Fibroblast of lung (primary cell): Measurements from ENCODE around the gene YIF1A. TPM values are rescaled to one million over a fixed set of nuclear protein-coding genes. Genes with fewer than 3 reads are reported as not detected.
A peak's percentile ranks its signal among the peaks of the same experiment; 100 is the strongest.

Experiments
- DNase-seq, 2 donors: peaks; one replicate each; pipeline versions ENCODE4 v3.0.0 to v3.0.0-alpha.2; 2010; ENCODE audit warnings: low read depth in 2 of 2
- H2AFZ ChIP-seq: 2 replicates; pipeline ENCODE4 v1.5.1; 2012; ENCODE audit warnings: low read length, control low read depth, inconsistent platforms
- H3K27ac ChIP-seq: 2 replicates; pipeline ENCODE4 v1.5.1; 2011; ENCODE audit warnings: low read length, control low read depth; ENCODE audit not compliant: insufficient read depth
- H3K27me3 ChIP-seq: 2 replicates; pipeline ENCODE4 v1.5.1; 2011; ENCODE audit warnings: mild to moderate bottlenecking, low read length; ENCODE audit not compliant: control insufficient read depth, insufficient read depth
- H3K36me3 ChIP-seq: 2 replicates; pipeline ENCODE4 v1.5.1; 2011; ENCODE audit warnings: low read length; ENCODE audit not compliant: control insufficient read depth, insufficient read depth
- H3K4me1 ChIP-seq: 2 replicates; pipeline ENCODE4 v1.5.1; 2011; ENCODE audit warnings: low read length; ENCODE audit not compliant: control insufficient read depth, insufficient read depth; ENCODE audit errors: extremely low read depth
- H3K4me2 ChIP-seq: 2 replicates; pipeline ENCODE4 v1.5.1; 2011; ENCODE audit warnings: low read length, control low read depth; ENCODE audit not compliant: insufficient read depth; ENCODE audit errors: extremely low read depth
- H3K4me3 ChIP-seq, 4 experiments: fragments of 200-600 bp in 1 of 4; sonication (generic) in 1 of 4; replicated peaks in 1 of 4; 2 replicates each; pipeline ENCODE4 v1.5.1; 2011 to 2016; ENCODE audit warnings: low read length in 4 of 4, low read depth in 3 of 4, mild to moderate bottlenecking in 3 of 4, control low read depth in 2 of 4, inconsistent platforms in 1 of 4, mixed read lengths in 1 of 4; ENCODE audit not compliant: insufficient read depth in 1 of 4; ENCODE audit errors: control extremely low read depth in 1 of 4
- H3K79me2 ChIP-seq: 2 replicates; pipeline ENCODE4 v1.5.1; 2012; ENCODE audit warnings: mild to moderate bottlenecking, low read length, inconsistent platforms; ENCODE audit not compliant: control insufficient read depth, insufficient read depth
- H3K9ac ChIP-seq: 2 replicates; pipeline ENCODE4 v1.5.1; 2011; ENCODE audit warnings: mild to moderate bottlenecking, low read length, control low read depth; ENCODE audit not compliant: insufficient read depth
- H3K9me3 ChIP-seq: 2 replicates; pipeline ENCODE4 v1.5.1; 2012; ENCODE audit warnings: low read depth, low read length; ENCODE audit not compliant: control insufficient read depth, insufficient read depth
- H4K20me1 ChIP-seq: 2 replicates; pipeline ENCODE4 v1.5.1; 2011; ENCODE audit warnings: low read length; ENCODE audit not compliant: control insufficient read depth, insufficient read depth; ENCODE audit errors: extremely low read depth
- CTCF ChIP-seq, 2 donors: IDR thresholded peaks in 1 of 2; conservative IDR thresholded peaks in 1 of 2; 1 replicate in 1 of 2; 2 replicates in 1 of 2; pipeline ENCODE4 v1.5.1; 2011 to 2012; ENCODE audit warnings: low read length in 2 of 2, control low read depth in 1 of 2, inconsistent platforms in 1 of 2, low read depth in 1 of 2, mild to moderate bottlenecking in 1 of 2
- EZH2 ChIP-seq: IDR thresholded peaks from 2 replicates; pipeline ENCODE4 v1.5.1; 2012; ENCODE audit warnings: low read length, control low read depth, mild to moderate bottlenecking; ENCODE audit errors: missing control alignments
- polyA minus RNA-seq: library from RNA; depleted of rRNA, polyadenylated mRNA; stranded (reverse); fragments of >200 nt; gene quantifications from 2 replicates; pipeline ENCODE4 v1.2.3, GENCODE V29; 2011; ENCODE audit warnings: low replicate concordance
- polyA plus RNA-seq, 2 donors: library from polyadenylated mRNA; depleted of rRNA in 1 of 2; stranded (reverse) in 1 of 2; unstranded in 1 of 2; fragments of >200 nt; gene quantifications; 2 replicates each; pipeline ENCODE4 v1.2.1, GENCODE V29; 2011 to 2012; ENCODE audit warnings: missing spikeins in 1 of 2
- total RNA-seq: library from RNA; depleted of rRNA; stranded (reverse); fragments of >200 nt; gene quantifications from 2 replicates; pipeline ENCODE4 v1.2.1, GENCODE V29; 2014

The YIF1A gene, protein sequence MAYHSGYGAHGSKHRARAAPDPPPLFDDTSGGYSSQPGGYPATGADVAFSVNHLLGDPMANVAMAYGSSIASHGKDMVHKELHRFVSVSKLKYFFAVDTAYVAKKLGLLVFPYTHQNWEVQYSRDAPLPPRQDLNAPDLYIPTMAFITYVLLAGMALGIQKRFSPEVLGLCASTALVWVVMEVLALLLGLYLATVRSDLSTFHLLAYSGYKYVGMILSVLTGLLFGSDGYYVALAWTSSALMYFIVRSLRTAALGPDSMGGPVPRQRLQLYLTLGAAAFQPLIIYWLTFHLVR
- total RNA-seq: 134 and 167 TPM in 2 replicates
- polyA plus RNA-seq: 160 and 161 TPM in 2 replicates
- 163 and 164 TPM in 2 replicates for polyA plus RNA-seq (2012)
- polyA minus RNA-seq: 269 and 272 TPM in 2 replicates

DNA sequence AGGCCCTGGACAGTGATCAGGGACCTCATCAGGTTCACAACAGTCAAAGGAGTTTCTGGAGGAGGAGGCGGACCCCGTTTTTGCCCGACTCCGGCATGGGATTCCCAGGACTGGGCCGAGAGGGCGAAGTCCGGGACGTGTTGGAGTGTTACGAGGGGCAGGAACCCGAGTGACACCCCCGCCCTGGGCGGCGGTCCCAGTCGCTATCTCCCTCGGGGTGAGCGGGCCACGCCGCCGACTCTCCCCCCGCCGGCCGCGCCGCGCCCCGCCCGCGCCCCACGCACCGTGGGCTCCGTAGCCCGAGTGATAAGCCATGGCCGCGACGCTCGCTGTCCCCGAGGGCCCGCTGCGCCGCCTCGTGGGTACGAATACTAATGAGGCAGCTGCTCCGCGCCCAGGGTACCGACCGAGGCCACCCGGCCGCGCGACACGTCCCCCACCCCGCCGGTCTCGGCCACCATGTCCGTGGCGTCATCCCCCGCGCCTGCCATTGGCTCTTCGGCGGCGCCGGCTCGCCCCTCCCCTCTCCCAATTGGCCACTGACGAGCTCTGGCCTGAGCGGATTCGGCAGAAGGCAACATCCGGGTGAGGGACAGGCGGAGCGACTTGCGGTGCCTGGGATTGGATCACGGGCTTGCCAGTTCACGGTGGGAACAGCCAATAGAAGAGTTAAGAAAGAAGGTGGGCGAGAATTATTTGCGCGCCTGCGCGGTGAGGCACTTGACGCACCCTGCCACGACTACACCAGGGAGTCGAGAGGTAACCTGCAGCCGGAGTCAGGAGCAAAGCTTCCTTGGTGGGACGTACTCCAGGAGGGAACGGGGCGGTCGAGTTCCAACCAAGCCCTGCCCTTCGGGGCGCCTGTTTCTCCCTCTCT is at the start of gene YIF1A:
YIF1A (minus strand) TSS at position 473 of the 877 bp plus-strand sequence; CDS start at position 315, 158 bp downstream.
- DNase-seq: peak; percentile 99 to 100
- H3K27ac ChIP-seq: peak within 1 kb of the TSS; percentile 95
- peaks cover 25% of the 10 kb centered on the region for H3K79me2 ChIP-seq
- TF ChIP-seq CTCF (conservative IDR thresholded peaks at IDR 0.05 in 1 of 2, IDR thresholded peaks at IDR 0.05 in 1 of 2; ENCODE audit: low read depth in 1 of 2, low read length in 2 of 2): no peak
- no peak for TF ChIP-seq EZH2
- peaks cover 8% of the 10 kb centered on the region for H3K4me1 ChIP-seq
- no peaks in the 10 kb centered on the region for H3K9me3 ChIP-seq
- H3K4me2 ChIP-seq: peak within 1 kb of the TSS; percentile 92
- H3K36me3 ChIP-seq: peaks cover 13% of the 10 kb centered on the region
- peak within 1 kb of the TSS; percentile 98 for H3K9ac ChIP-seq
- no peaks in the 10 kb centered on the region for H4K20me1 ChIP-seq
- peaks cover 23% of the 10 kb centered on the region for H3K27me3 ChIP-seq
- H2AFZ ChIP-seq: peak within 1 kb of the TSS; percentile 73
- peak within 1 kb of the TSS; percentile 76 to 97 (median 94) for H3K4me3 ChIP-seq

GRCh38 chr11:66337103-66337899 is 48.4 kb upstream of the YIF1A start:
- no peaks in the 10 kb centered on the region for H4K20me1 ChIP-seq
- H3K4me2 ChIP-seq: peak overlapping the region; percentile 48
- H3K9ac ChIP-seq: peak overlapping the region; percentile 99
- no peak overlapping the region for H2AFZ ChIP-seq
- no peak for TF ChIP-seq EZH2
- TF ChIP-seq CTCF (conservative IDR thresholded peaks at IDR 0.05 in 1 of 2, IDR thresholded peaks at IDR 0.05 in 1 of 2; ENCODE audit: low read depth in 1 of 2, low read length in 2 of 2): no peak
- H3K27ac ChIP-seq: peak overlapping the region; percentile 100
- peaks cover 39% of the 10 kb centered on the region for H3K79me2 ChIP-seq
- H3K9me3 ChIP-seq: no peaks in the 10 kb centered on the region
- H3K36me3 ChIP-seq: peaks cover 51% of the 10 kb centered on the region
- peak overlapping the region in 1 of 4 experiments; percentile 22 for H3K4me3 ChIP-seq
- peaks cover 36% of the 10 kb centered on the region for H3K4me1 ChIP-seq
- peak; percentile 30 to 69 for DNase-seq
- H3K27me3 ChIP-seq: no peaks in the 10 kb centered on the region
